Keratinocyte (primary cell): ENCODE data around the gene BARX1. TPM values are rescaled to one million over a fixed set of nuclear protein-coding genes. Genes with fewer than 3 reads are reported as not detected.

Experiments
- DNase-seq: peaks from one replicate; pipeline ENCODE4 v3.0.0-alpha.2; 2011; ENCODE audit warnings: low read depth, missing footprints, low spot score
- FAIRE-seq: peaks from 2 replicates; lab custom pipeline; 2011; peaks lifted over from hg19 to GRCh38; lab: Jason Lieb, UNC
- H2AFZ ChIP-seq: 2 replicates; pipeline ENCODE4 v1.6.0; 2012; ENCODE audit warnings: low read length, control low read depth, inconsistent platforms; ENCODE audit not compliant: control insufficient read depth
- H3K27ac ChIP-seq: 2 replicates; pipeline ENCODE4 v1.5.1; 2011; ENCODE audit warnings: low read length; ENCODE audit not compliant: control insufficient read depth, insufficient read depth
- H3K27me3 ChIP-seq: 3 replicates; pipeline ENCODE4 v1.6.0; 2011; ENCODE audit warnings: low read length; ENCODE audit not compliant: control insufficient read depth, insufficient read depth; ENCODE audit errors: extremely low read depth
- H3K36me3 ChIP-seq, 2 experiments: 2 replicates in 1 of 2; 3 replicates in 1 of 2; pipeline ENCODE4 v1.5.1; 2011; ENCODE audit warnings: low read length in 2 of 2, mild to moderate bottlenecking in 1 of 2; ENCODE audit not compliant: control insufficient read depth in 2 of 2, insufficient read depth in 2 of 2; ENCODE audit errors: extremely low read depth in 1 of 2
- H3K4me1 ChIP-seq: 3 replicates; pipeline ENCODE4 v1.5.1; 2011; ENCODE audit warnings: low read length; ENCODE audit not compliant: control insufficient read depth, insufficient read depth; ENCODE audit errors: extremely low read depth
- H3K4me2 ChIP-seq: 3 replicates; pipeline ENCODE4 v1.6.0; 2011; ENCODE audit warnings: low read depth, low read length; ENCODE audit not compliant: control insufficient read depth, insufficient read depth; ENCODE audit errors: extremely low read depth
- H3K4me3 ChIP-seq, 3 experiments: fragments of 200-600 bp in 1 of 3; sonication (generic) in 1 of 3; 2 replicates in 2 of 3; 3 replicates in 1 of 3; pipeline ENCODE4 v1.5.1; 2011 to 2016; ENCODE audit warnings: low read length in 3 of 3, mild to moderate bottlenecking in 3 of 3, control low read depth in 2 of 3, inconsistent platforms in 1 of 3, low read depth in 1 of 3, mixed read lengths in 1 of 3, mixed run types in 1 of 3, moderate library complexity in 1 of 3; ENCODE audit not compliant: control insufficient read depth in 2 of 3, insufficient read depth in 2 of 3; ENCODE audit errors: extremely low read depth in 1 of 3
- H3K79me2 ChIP-seq: 2 replicates; pipeline ENCODE4 v1.6.0; 2012; ENCODE audit warnings: low read length; ENCODE audit not compliant: control insufficient read depth, insufficient read depth
- H3K9ac ChIP-seq: 3 replicates; pipeline ENCODE4 v1.6.0; 2011; ENCODE audit warnings: low read length; ENCODE audit not compliant: control insufficient read depth, insufficient read depth; ENCODE audit errors: extremely low read depth
- H3K9me1 ChIP-seq: 3 replicates; pipeline ENCODE4 v1.6.0; 2011; ENCODE audit warnings: low read length; ENCODE audit not compliant: control insufficient read depth, insufficient read depth; ENCODE audit errors: extremely low read depth
- H3K9me3 ChIP-seq: 2 replicates; pipeline ENCODE4 v1.5.1; 2012; ENCODE audit warnings: low read depth, low read length; ENCODE audit not compliant: control insufficient read depth
- H4K20me1 ChIP-seq: 3 replicates; pipeline ENCODE4 v1.6.0; 2011; ENCODE audit warnings: low read length; ENCODE audit not compliant: control insufficient read depth, insufficient read depth; ENCODE audit errors: extremely low read depth
- EZH2 ChIP-seq: IDR thresholded peaks from one replicate; pipeline ENCODE4 v1.6.1; 2012; ENCODE audit warnings: inconsistent platforms, mild to moderate bottlenecking, low read length, moderate library complexity
- dilution Hi-C: fragments of 300-500 bp; cut with MboI; formaldehyde crosslinking; loops from one replicate; pipeline ENCODE4 v1.7.0; 2020; ENCODE audit warnings: low sequenced_read_pairs; ENCODE audit not compliant: extremely low pct_ligation_motif_present
- polyA plus RNA-seq, 5 experiments: library from polyadenylated mRNA; depleted of rRNA in 3 of 5; stranded (reverse) in 3 of 5; stranded (forward) in 1 of 5; unstranded in 1 of 5; fragments of >200 nt; gene quantifications; 1 replicate in 1 of 5; 2 replicates in 3 of 5; 3 replicates in 1 of 5; pipeline versions ENCODE4 v1.2.1 to v1.2.3, GENCODE V29; 2011 to 2012; ENCODE audit warnings: missing spikeins in 2 of 5, low read depth in 1 of 5, low replicate concordance in 1 of 5
- TF ChIP-seq, protein P1 (sequence below), 3 experiments: IDR thresholded peaks in 1 of 3; conservative IDR thresholded peaks in 1 of 3; optimal IDR thresholded peaks in 1 of 3; 2 replicates in 2 of 3; 3 replicates in 1 of 3; pipeline versions ENCODE3 to v1.5.1; 2011; ENCODE audit warnings: low read length in 3 of 3, mild to moderate bottlenecking in 3 of 3, moderate library complexity in 2 of 3, control low read depth in 1 of 3, inconsistent platforms in 1 of 3; ENCODE audit not compliant: insufficient read depth in 2 of 3; ENCODE audit errors: extremely low read depth in 1 of 3

The BARX1 gene
- polyA plus RNA-seq, 1 donor (not counting 4 experiments of a cell fraction or from before 2014, with no cell fraction given): not detected

- H3K9ac ChIP-seq: no peak overlapping the region
- no peak overlapping the region for H3K27ac ChIP-seq
- TF ChIP-seq, protein P1, sequence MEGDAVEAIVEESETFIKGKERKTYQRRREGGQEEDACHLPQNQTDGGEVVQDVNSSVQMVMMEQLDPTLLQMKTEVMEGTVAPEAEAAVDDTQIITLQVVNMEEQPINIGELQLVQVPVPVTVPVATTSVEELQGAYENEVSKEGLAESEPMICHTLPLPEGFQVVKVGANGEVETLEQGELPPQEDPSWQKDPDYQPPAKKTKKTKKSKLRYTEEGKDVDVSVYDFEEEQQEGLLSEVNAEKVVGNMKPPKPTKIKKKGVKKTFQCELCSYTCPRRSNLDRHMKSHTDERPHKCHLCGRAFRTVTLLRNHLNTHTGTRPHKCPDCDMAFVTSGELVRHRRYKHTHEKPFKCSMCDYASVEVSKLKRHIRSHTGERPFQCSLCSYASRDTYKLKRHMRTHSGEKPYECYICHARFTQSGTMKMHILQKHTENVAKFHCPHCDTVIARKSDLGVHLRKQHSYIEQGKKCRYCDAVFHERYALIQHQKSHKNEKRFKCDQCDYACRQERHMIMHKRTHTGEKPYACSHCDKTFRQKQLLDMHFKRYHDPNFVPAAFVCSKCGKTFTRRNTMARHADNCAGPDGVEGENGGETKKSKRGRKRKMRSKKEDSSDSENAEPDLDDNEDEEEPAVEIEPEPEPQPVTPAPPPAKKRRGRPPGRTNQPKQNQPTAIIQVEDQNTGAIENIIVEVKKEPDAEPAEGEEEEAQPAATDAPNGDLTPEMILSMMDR (optimal IDR thresholded peaks at IDR 0.05 in 1 of 3, IDR thresholded peaks at IDR 0.05 in 1 of 3, conservative IDR thresholded peaks at IDR 0.05 in 1 of 3; ENCODE audit: extremely low read depth in 1 of 3, insufficient read depth in 2 of 3, low read length in 3 of 3): peak; percentile 76 to 81 (median 78)
- TF ChIP-seq EZH2: no peak
- H3K4me1 ChIP-seq: no peaks in the 10 kb centered on the region
- H3K9me3 ChIP-seq: no peaks in the 10 kb centered on the region
- peak; percentile 63 for FAIRE-seq
- no peak overlapping the region for H2AFZ ChIP-seq
- no peaks in the 10 kb centered on the region for H3K9me1 ChIP-seq
- peaks cover 52% of the 10 kb centered on the region for H3K27me3 ChIP-seq
- no peak overlapping the region for H3K4me3 ChIP-seq
- DNase-seq: peak; percentile 21
- dilution Hi-C loops: no loop called here
- no peaks in the 10 kb centered on the region for H4K20me1 ChIP-seq
- no peaks in the 10 kb centered on the region for H3K79me2 ChIP-seq
- no peaks in the 10 kb centered on the region for H3K36me3 ChIP-seq
- no peak overlapping the region for H3K4me2 ChIP-seq
These were observed 7.6 kb upstream of the BARX1 start for GRCh38 chr9:93962561-93963440.

DNA sequence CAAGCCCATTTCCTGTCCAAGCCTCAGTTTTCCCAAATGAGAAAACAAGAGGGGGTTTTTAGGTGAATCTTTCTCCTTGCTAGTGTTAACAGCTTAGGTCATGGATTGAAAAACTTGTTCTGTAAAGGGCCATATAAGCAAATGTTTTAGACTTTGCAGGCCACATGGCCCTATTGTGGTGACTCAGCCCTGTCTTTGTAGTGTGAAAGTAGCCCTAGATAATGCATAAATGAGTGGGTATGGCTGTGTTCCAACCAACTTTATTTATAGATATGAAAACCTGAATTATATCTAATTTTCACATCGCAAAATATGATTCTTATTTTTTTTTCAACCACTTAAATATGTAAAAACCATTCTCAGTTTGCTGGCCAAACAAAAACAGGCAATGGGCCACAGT lies 6.9 kb upstream of the BARX1 start:
- FAIRE-seq: no peak
- Histone ChIP-seq H3K9me3 (no peaks in the 10 kb centered on the region), H3K4me3 (no peak overlapping the region), H3K36me3 (no peaks in the 10 kb centered on the region), H3K27me3 (peaks cover 60% of the 10 kb centered on the region), H3K9ac (no peak overlapping the region), H3K4me1 (no peaks in the 10 kb centered on the region), H3K4me2 (no peak overlapping the region), H2AFZ (no peak overlapping the region), H3K27ac (no peak overlapping the region), H3K79me2 (no peaks in the 10 kb centered on the region), H3K9me1 (no peaks in the 10 kb centered on the region), H4K20me1 (no peaks in the 10 kb centered on the region)
- dilution Hi-C loops: no loop called here
- no peak for DNase-seq
- TF ChIP-seq, protein P1 (optimal IDR thresholded peaks at IDR 0.05 in 1 of 3, IDR thresholded peaks at IDR 0.05 in 1 of 3, conservative IDR thresholded peaks at IDR 0.05 in 1 of 3; ENCODE audit: extremely low read depth in 1 of 3, insufficient read depth in 2 of 3, low read length in 3 of 3): no peak
- TF ChIP-seq EZH2: no peak
